OCI-LY3 (cell line): ENCODE data around the gene DPP6.
A peak's percentile ranks its signal among the peaks of the same experiment; 100 is the strongest.

Experiments
- H2AFZ ChIP-seq: fragments of 200-600, 300-600 bp; shearing (Covaris generic); 2 replicates; pipeline ENCODE4 v1.6.0; 2014; ENCODE audit warnings: antibody characterized with exemption, low read depth, low read length
- H3K27ac ChIP-seq: fragments of 200-600, 300-600 bp; sonication (generic); 2 replicates; pipeline ENCODE4 v1.5.1; 2014; ENCODE audit warnings: mild to moderate bottlenecking, low read length, moderate library complexity, mixed read lengths
- H3K27me3 ChIP-seq: fragments of 200-600, 300-600 bp; sonication (generic); 2 replicates; pipeline ENCODE4 v1.6.1; 2014; ENCODE audit warnings: low read depth, low read length, mixed read lengths
- H3K36me3 ChIP-seq: fragments of 200-600, 300-600 bp; sonication (generic); replicated peaks from 2 replicates; pipeline ENCODE3; 2014; ENCODE audit warnings: low read depth, low read length, mixed read lengths
- H3K4me1 ChIP-seq: fragments of 300-600, 200-600 bp; sonication (generic); 2 replicates; pipeline ENCODE4 v1.6.1; 2014; ENCODE audit warnings: low read length, mixed read lengths
- H3K4me2 ChIP-seq: fragments of 200-600, 300-600 bp; sonication (generic); 2 replicates; pipeline ENCODE4 v1.6.1; 2014; ENCODE audit warnings: low read length, mixed read lengths
- H3K4me3 ChIP-seq: fragments of 300-600, 200-600 bp; sonication (generic); 2 replicates; pipeline ENCODE4 v1.5.1; 2014; ENCODE audit warnings: antibody characterized with exemption, mild to moderate bottlenecking, low read length, moderate library complexity
- H3K79me2 ChIP-seq: fragments of 300-600, 200-600 bp; shearing (Covaris generic); 2 replicates; pipeline ENCODE4 v1.6.1; 2014; ENCODE audit warnings: mild to moderate bottlenecking, low read length, mixed read lengths
- H3K9ac ChIP-seq: fragments of 300-600, 200-600 bp; shearing (Covaris generic); 2 replicates; pipeline ENCODE4 v1.6.0; 2014; ENCODE audit warnings: mild to moderate bottlenecking, low read length, moderate library complexity
- H3K9me3 ChIP-seq: fragments of 200-600, 300-600 bp; shearing (Covaris generic); 2 replicates; pipeline ENCODE4 v1.6.1; 2014; ENCODE audit warnings: low read length, mixed read lengths; ENCODE audit not compliant: insufficient read depth
- H4K20me1 ChIP-seq: fragments of 200-600, 300-600 bp; sonication (generic); 2 replicates; pipeline ENCODE4 v1.6.1; 2016; ENCODE audit warnings: low read length, mixed read lengths; ENCODE audit not compliant: insufficient read depth
- CTCF ChIP-seq: fragments of 200-600, 300-600 bp; sonication (generic); IDR thresholded peaks from 2 replicates; pipeline ENCODE4 v1.5.1; 2014; ENCODE audit warnings: antibody characterized with exemption, low read length, low read depth
- EZH2phosphoT487 ChIP-seq: fragments of 200-600 bp; shearing (Covaris generic); IDR thresholded peaks from 2 replicates; pipeline ENCODE4 v1.6.1; 2018; ENCODE audit warnings: antibody characterized with exemption, mixed run types, low read depth

Gene DPP6

GRCh38 chr7:154631162-154631561 is 579.0 kb downstream of the DPP6 start:
- H3K79me2 ChIP-seq, result no peaks in the 10 kb centered on the region
- H3K27me3 ChIP-seq, result peaks cover 9% of the 10 kb centered on the region; the same call in 1 of the 2 replicates
- H4K20me1 ChIP-seq, result no peaks in the 10 kb centered on the region
- H2AFZ ChIP-seq, result no peak overlapping the region
- no peak overlapping the region for H3K9ac ChIP-seq
- no peak overlapping the region for H3K4me3 ChIP-seq
- no peak overlapping the region for H3K4me2 ChIP-seq
- H3K36me3 ChIP-seq, result no peaks in the 10 kb centered on the region
- H3K4me1 ChIP-seq, result no peaks in the 10 kb centered on the region
- no peaks in the 10 kb centered on the region for H3K9me3 ChIP-seq
- TF ChIP-seq EZH2phosphoT487 (no peak), CTCF (no peak)
- H3K27ac ChIP-seq, result no peak overlapping the region

GRCh38 chr7:154633641-154634040 is 581.4 kb downstream of the DPP6 start:
- Histone ChIP-seq H3K4me1 (no peaks in the 10 kb centered on the region), H3K9me3 (no peaks in the 10 kb centered on the region), H3K79me2 (no peaks in the 10 kb centered on the region), H3K27me3 (peaks cover 8% of the 10 kb centered on the region; the same call in 1 of the 2 replicates), H3K4me3 (no peak overlapping the region), H2AFZ (no peak overlapping the region), H3K36me3 (no peaks in the 10 kb centered on the region), H3K27ac (no peak overlapping the region), H3K4me2 (no peak overlapping the region), H3K9ac (no peak overlapping the region), H4K20me1 (no peaks in the 10 kb centered on the region)
- no peak for TF ChIP-seq EZH2phosphoT487
- no peak for TF ChIP-seq CTCF

- H3K4me1 ChIP-seq, result no peaks in the 10 kb centered on the region
- H3K9me3 ChIP-seq, result no peaks in the 10 kb centered on the region
- peaks cover 9% of the 10 kb centered on the region; the same call in 1 of the 2 replicates for H3K27me3 ChIP-seq
- no peak overlapping the region for H3K4me2 ChIP-seq
- no peak overlapping the region for H3K9ac ChIP-seq
- no peak for TF ChIP-seq EZH2phosphoT487
- no peak for TF ChIP-seq CTCF
- no peaks in the 10 kb centered on the region for H4K20me1 ChIP-seq
- H3K36me3 ChIP-seq, result no peaks in the 10 kb centered on the region
- no peaks in the 10 kb centered on the region for H3K79me2 ChIP-seq
- H3K4me3 ChIP-seq, result no peak overlapping the region
- no peak overlapping the region for H3K27ac ChIP-seq
- no peak overlapping the region for H2AFZ ChIP-seq
These were observed 586.1 kb downstream of the DPP6 start for GRCh38 chr7:154638286-154638685.

- no peaks in the 10 kb centered on the region for H3K79me2 ChIP-seq
- H3K9ac ChIP-seq, result no peak overlapping the region
- H4K20me1 ChIP-seq, result no peaks in the 10 kb centered on the region
- no peak overlapping the region for H2AFZ ChIP-seq
- H3K9me3 ChIP-seq, result no peaks in the 10 kb centered on the region
- no peaks in the 10 kb centered on the region for H3K4me1 ChIP-seq
- peaks cover 9% of the 10 kb centered on the region; the same call in 1 of the 2 replicates for H3K27me3 ChIP-seq
- no peak overlapping the region for H3K4me3 ChIP-seq
- TF ChIP-seq EZH2phosphoT487, result no peak
- peak; percentile 34 for TF ChIP-seq CTCF
- H3K27ac ChIP-seq, result no peak overlapping the region
- no peaks in the 10 kb centered on the region for H3K36me3 ChIP-seq
- no peak overlapping the region for H3K4me2 ChIP-seq
These were observed 588.2 kb downstream of the DPP6 start for GRCh38 chr7:154640266-154640865.
